ENCODE data around the gene HELZ.

DNA sequence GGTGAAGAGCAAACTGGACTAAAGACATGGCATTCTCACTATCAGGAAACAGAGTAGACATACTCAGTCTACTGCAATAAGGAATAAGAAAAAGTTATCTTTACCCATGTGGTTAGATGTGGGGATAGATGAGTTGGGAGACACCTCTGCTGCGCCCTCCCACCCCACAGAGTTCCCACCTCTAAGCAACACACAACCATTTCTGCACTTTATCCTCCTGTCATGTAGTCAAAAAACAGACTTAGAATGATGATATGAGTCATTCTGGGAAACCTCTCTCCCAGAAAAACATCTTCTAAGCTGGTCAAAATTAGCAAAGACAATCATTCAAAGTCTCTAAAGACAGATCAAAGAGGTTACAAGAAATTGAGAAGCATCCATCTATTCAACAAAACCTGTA lies 105.7 kb downstream of the HELZ start:
- TF ChIP-seq, protein P1, sequence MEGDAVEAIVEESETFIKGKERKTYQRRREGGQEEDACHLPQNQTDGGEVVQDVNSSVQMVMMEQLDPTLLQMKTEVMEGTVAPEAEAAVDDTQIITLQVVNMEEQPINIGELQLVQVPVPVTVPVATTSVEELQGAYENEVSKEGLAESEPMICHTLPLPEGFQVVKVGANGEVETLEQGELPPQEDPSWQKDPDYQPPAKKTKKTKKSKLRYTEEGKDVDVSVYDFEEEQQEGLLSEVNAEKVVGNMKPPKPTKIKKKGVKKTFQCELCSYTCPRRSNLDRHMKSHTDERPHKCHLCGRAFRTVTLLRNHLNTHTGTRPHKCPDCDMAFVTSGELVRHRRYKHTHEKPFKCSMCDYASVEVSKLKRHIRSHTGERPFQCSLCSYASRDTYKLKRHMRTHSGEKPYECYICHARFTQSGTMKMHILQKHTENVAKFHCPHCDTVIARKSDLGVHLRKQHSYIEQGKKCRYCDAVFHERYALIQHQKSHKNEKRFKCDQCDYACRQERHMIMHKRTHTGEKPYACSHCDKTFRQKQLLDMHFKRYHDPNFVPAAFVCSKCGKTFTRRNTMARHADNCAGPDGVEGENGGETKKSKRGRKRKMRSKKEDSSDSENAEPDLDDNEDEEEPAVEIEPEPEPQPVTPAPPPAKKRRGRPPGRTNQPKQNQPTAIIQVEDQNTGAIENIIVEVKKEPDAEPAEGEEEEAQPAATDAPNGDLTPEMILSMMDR (IDR thresholded peaks at IDR 0.05), result no peak
- TF ChIP-seq CHD2 (IDR thresholded peaks at IDR 0.05; ENCODE audit: low read length, partially characterized antibody) (no peak), EP300 (IDR thresholded peaks at IDR 0.05; ENCODE audit: borderline replicate concordance in 1 of 2, low read depth in 1 of 2, low read length in 1 of 2) (no peak), RAD21 (IDR thresholded peaks at IDR 0.05; ENCODE audit: low read length) (no peak)
- TF ChIP-seq, protein P2, sequence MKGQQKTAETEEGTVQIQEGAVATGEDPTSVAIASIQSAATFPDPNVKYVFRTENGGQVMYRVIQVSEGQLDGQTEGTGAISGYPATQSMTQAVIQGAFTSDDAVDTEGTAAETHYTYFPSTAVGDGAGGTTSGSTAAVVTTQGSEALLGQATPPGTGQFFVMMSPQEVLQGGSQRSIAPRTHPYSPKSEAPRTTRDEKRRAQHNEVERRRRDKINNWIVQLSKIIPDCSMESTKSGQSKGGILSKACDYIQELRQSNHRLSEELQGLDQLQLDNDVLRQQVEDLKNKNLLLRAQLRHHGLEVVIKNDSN (IDR thresholded peaks at IDR 0.05; ENCODE audit: borderline replicate concordance, low read depth), result no peak
- TF ChIP-seq, protein P3, sequence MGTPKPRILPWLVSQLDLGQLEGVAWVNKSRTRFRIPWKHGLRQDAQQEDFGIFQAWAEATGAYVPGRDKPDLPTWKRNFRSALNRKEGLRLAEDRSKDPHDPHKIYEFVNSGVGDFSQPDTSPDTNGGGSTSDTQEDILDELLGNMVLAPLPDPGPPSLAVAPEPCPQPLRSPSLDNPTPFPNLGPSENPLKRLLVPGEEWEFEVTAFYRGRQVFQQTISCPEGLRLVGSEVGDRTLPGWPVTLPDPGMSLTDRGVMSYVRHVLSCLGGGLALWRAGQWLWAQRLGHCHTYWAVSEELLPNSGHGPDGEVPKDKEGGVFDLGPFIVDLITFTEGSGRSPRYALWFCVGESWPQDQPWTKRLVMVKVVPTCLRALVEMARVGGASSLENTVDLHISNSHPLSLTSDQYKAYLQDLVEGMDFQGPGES (IDR thresholded peaks at IDR 0.05; ENCODE audit: low read depth, low read length), result no peak
